HG03571 (cell line): Measurements from ENCODE around the gene HIPK2.
"Not testable (repeated sequence)": the region's sequence is repeated elsewhere in the genome, so short reads cannot be mapped to it uniquely, and the experiment has no call there.

ENCODE experiments used
- ATAC-seq: cut with Tn5 transposase; IDR thresholded peaks from one replicate; pipeline ENCODE4 v1.9.1; 2021; ENCODE audit not compliant: unreplicated experiment

The HIPK2 gene

GRCh38 chr7:139679731-139680594, 97.8 kb downstream of the HIPK2 start:
- no peak for ATAC-seq

DNA sequence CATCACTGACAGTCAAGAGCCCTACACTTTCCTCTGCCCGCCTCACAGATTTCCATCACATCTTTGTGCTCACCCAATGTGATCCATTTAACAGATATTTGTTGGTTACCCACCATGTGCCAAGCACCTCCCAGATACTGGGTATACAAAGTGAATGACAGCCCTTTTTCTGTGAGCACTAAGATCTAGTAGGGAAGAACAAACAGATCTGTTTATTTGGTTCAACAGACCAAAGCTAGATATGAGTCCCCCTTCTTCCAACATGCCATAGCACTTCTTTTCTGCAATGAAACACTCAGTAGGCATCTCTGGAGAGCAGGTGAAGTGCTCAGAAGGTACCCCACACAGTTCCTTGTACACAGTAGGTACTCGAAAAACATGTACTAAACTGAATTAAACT, 101.4 kb downstream of the HIPK2 start:
- no peak for ATAC-seq

DNA sequence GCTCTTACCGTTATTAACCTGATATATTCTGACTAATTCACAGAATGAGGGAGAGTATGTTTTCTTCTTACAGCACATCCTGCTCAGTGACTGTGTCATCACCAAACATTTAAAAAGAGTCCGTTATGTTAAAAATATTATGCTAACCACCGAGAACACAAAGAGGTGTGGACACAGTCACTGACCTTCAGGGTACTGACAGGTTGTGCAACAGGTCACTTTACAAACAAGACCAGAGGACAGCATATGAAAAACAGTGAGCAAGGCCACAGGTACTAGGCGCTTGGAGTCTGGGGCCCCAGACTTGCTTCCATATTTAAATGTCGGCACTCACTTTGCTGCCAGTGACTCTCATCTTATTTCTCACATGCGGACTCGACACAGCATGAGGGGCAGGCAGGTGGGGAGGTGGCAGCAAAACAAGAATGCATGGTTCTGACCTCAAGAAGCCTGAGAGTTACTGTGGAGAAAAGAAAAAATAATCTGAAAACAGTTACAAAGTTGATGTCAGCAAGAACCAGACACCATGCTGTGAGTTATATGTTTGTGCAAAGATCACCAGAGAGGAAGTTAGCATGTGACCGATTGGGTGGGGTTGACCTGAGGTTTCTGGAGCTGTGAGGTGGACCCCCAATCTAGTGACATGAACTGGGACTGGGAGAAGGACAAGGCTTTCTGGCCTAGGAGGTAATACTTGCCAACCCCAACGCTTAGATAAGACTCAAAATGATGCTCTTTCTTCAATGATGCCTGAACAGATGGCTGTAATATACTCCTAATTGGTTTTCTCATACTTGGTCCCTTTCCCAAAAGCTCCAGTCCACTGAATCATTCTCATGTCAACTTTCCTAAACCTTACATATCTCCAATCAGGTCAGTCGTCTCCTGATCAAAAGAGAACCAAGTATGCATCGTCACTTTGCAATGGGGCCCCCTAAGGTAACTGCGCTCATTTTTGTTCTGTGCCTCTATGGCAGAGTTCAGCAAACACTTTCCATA, 102.4 kb downstream of the HIPK2 start:
- ATAC-seq = no peak

DNA sequence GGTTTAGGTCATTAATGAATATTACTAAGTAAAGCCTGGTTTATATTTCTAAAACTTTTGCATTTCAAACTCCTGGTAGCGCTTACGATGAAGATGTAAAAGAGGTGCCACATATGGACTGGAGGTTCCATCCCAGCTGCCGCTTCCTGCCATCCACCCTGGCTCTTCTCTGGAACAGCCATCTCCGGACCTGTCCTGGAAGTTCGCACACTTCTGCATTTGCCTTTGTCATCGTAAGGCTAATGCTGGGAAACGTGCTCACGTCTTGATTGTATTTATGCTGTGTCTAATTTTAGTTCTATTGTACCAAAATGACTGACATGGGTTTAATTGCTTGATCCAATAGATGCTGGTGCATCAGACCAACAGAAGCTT, 103.1 kb downstream of the HIPK2 start:
- ATAC-seq = no peak

- ATAC-seq = no peak
These were observed 103.5 kb downstream of the HIPK2 start for GRCh38 chr7:139674341-139674740.

DNA sequence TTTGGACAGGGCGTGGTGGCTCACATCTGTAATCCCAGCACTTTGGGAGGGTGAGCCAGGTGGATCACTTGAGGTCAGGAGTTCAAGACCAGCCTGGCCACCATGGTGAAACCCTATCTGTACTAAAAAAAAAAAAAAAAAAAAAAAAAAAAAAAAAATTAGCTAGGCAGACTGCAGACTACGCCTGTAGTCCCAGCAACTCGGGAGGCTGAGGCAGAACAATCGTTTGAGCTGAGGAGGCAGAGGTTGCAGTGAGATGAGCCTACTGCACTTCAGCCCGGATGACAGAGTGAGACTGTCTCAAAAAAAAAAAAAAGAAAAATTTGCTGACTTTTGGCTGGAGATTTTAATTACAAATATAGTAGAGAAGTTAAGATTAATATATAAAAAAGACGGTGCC, 104.0 kb downstream of the HIPK2 start:
- no peak for ATAC-seq

DNA sequence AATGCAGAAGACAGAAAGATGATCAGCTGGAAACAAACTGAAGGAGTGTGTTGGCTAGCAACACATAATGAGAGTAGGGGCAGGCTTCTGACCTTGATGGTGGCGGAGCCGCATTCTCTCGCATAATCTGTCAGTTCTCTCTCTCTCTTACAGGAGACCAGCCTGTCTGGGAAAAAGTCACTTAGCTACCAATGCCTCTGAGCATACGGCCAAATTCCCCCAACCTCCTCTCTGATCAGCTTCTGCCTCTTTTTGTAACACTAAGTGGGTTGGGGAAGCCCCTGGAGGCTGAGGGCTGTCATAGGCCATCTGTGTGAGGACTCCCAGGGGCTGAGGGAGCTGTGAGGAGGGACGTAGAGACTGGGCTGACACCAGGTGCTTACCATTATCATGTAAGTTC, 104.6 kb downstream of the HIPK2 start:
- ATAC-seq = peak; percentile 83

- no peak for ATAC-seq
These were observed 105.8 kb downstream of the HIPK2 start for GRCh38 chr7:139671967-139672366.

- not testable (repeated sequence) for ATAC-seq
These were observed 107.1 kb downstream of the HIPK2 start for GRCh38 chr7:139670662-139671061.

- no peak for ATAC-seq
These were observed 108.4 kb downstream of the HIPK2 start for GRCh38 chr7:139669106-139670061.

DNA sequence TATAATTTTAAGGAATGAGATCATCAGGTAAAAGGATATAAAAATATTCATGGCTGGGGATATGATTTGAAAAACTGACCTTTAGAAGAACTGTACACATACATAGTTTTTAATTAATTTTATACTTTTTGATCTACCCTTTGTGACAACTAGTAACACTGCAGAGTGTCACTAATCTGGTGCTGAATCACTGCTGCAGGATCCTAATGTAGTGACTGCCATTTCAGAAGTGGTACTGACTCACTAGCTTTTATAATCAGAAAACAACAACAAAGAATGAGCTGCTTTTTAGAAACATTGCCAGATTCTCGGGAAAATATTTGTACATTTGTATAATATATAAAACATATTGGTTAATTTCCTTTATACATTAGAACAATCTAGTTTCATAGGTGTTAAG, 110.4 kb downstream of the HIPK2 start:
- no peak for ATAC-seq

DNA sequence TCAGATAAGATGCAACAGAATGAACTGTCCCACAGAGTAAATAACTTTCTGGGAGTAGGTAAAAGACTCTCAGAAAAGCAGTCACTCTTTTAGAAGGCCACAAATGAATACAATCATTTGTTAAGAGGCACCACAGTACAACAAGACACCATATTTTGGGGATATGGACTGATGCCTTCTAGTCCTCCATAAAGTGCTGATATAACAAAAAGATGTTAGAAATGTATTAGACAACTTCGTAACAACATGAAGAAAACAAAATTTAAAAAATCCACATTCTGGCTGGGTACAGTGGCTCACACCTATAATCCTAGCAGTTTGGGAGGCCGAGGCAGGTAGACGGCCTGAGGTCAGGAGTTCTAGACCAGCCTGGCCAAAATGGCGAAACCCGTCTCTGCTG, 111.3 kb downstream of the HIPK2 start:
- no peak for ATAC-seq

- no peak for ATAC-seq
These were observed 113.4 kb downstream of the HIPK2 start for GRCh38 chr7:139664434-139664833.

DNA sequence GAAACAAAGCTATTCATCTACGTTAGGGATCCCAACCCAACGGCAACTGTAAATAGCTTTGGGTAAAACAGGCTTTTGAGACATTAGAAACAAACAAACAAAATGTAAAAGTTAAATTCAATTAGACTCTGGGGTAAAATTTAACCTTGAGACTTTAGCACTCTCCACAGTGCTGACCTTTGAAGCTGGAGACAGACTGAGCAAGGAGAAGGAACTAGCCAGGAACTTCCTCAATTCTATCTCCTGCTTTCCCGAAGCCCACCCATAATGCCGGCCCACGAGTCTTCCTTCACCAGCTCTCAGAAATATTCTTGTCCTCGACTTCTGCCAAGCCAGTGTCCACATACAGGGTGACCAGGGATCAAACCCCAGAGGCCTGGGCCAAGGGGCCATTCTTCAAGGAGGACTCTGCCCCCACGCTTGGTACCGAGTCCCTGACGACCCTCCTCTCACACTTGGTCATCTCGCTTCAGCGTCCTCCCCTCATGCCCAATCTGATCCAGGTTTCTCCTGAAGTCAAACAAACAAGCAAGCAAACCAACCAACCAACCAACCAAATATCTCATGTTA, 114.1 kb downstream of the HIPK2 start:
- ATAC-seq = no peak

- ATAC-seq = no peak
These were observed 115.9 kb downstream of the HIPK2 start for GRCh38 chr7:139661903-139662302.

DNA sequence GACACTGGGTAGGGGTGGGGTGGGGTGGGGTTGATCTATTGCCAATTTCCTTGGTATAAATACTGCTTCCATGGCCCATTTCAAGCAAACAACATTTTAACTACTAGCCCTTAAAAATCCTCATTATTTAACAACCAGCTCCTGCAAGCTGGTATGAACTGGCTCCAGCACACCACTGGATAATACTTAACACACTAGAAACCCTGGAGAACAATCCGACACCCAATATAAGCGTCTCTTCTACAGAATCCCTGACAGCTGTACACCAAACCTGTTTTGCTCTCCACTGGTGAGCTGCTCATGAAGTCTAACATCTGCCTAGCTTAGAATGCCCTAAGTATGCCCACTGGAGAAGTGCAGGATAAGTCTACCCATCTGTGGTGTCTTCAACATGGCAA, 116.8 kb downstream of the HIPK2 start:
- ATAC-seq = no peak

DNA sequence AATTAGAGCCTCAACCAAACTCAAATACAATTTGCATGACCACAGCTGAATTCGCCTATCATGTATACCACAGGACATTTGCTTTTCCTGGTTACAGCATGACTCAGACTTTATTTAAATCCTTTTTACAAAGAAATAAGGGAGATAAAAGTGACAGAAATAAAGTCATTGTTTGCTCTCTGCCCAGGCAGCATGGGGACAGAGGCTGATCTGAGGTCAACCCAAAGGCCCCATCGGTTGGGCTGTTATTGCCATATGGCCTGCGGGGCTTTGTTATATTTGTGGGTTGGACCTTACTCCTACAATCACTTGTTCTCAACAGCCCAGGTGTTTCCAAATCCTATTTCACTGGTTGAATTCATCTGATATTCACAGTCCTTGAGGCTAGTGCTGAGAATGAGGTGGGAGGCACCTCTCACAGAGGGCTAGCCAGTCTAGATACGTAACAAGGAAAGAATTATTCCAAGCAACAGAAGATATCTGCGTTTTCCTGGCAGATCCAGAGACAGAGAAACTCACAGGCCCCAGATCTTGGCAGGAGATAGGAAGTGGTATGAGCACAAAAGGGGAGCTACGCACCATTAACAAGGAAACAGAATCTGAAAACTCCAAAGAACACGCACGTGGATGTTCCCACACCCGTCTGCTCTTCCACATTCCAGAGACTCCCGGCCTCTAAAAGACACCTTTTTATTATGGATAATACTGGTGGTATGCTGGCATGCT, 117.3 kb downstream of the HIPK2 start:
- ATAC-seq = no peak

GRCh38 chr7:139659922-139660316, 117.9 kb downstream of the HIPK2 start:
- ATAC-seq = no peak

GRCh38 chr7:139658908-139659675, 118.7 kb downstream of the HIPK2 start:
- ATAC-seq = no peak
